ENCODE measurements around the gene KLK1.

The KLK1 gene

GRCh38 chr19:50859849-50860248 is 36.3 kb upstream of the KLK1 start:
- H3K4me3 ChIP-seq (ENCODE audit: low read length) = no peak overlapping the region
- DNase-seq (ENCODE audit: low read depth) = no peak
- no peak for TF ChIP-seq CTCF (conservative IDR thresholded peaks at IDR 0.05; ENCODE audit: low read length)

GRCh38 chr19:50858886-50859285 is 35.3 kb upstream of the KLK1 start:
- H3K4me3 ChIP-seq (ENCODE audit: low read length) = no peak overlapping the region
- no peak for DNase-seq (ENCODE audit: low read depth)
- no peak for TF ChIP-seq CTCF (conservative IDR thresholded peaks at IDR 0.05; ENCODE audit: low read length)

- no peak overlapping the region for H3K4me3 ChIP-seq (ENCODE audit: low read length)
- no peak for TF ChIP-seq CTCF (conservative IDR thresholded peaks at IDR 0.05; ENCODE audit: low read length)
- no peak for DNase-seq (ENCODE audit: low read depth)
Observed at GRCh38 chr19:50857366-50857765, 33.8 kb upstream of the KLK1 start.

- DNase-seq (ENCODE audit: low read depth) = no peak
- no peak within 1 kb of the TSS for H3K4me3 ChIP-seq (ENCODE audit: low read length)
- no peak for TF ChIP-seq CTCF (conservative IDR thresholded peaks at IDR 0.05; ENCODE audit: low read length)
Observed at GRCh38 chr19:50854636-50855410, 31.2 kb upstream of the KLK1 start, which contains the start of gene KLK3. TSS of gene KLK3 (plus strand) at chr19:50854915. CDS start at chr19:50854956, 41 bp downstream.

- H3K4me3 ChIP-seq (ENCODE audit: low read length) = no peak overlapping the region
- TF ChIP-seq CTCF (conservative IDR thresholded peaks at IDR 0.05; ENCODE audit: low read length) = no peak
- no peak for DNase-seq (ENCODE audit: low read depth)
Observed at GRCh38 chr19:50851620-50852019, 28.0 kb upstream of the KLK1 start.

- no peak overlapping the region for H3K4me3 ChIP-seq (ENCODE audit: low read length)
- TF ChIP-seq CTCF (conservative IDR thresholded peaks at IDR 0.05; ENCODE audit: low read length) = no peak
- DNase-seq (ENCODE audit: low read depth) = no peak
Observed at GRCh38 chr19:50850738-50851137, 27.2 kb upstream of the KLK1 start.

- DNase-seq (ENCODE audit: low read depth) = no peak
- no peak overlapping the region for H3K4me3 ChIP-seq (ENCODE audit: low read length)
- TF ChIP-seq CTCF (conservative IDR thresholded peaks at IDR 0.05; ENCODE audit: low read length) = no peak
Observed at GRCh38 chr19:50844296-50844935, 20.8 kb upstream of the KLK1 start.

Data from AG10803 (cell line).